RPMI8226 (cell line): ENCODE data around the gene USP17L20.
"Not testable (repeated sequence)": the region's sequence is repeated elsewhere in the genome, so short reads cannot be mapped to it uniquely, and the experiment has no call there.

ENCODE experiments used
- DNase-seq: peaks from one replicate; pipeline ENCODE4 v3.0.0-alpha.2; 2015

The USP17L20 gene

DNA sequence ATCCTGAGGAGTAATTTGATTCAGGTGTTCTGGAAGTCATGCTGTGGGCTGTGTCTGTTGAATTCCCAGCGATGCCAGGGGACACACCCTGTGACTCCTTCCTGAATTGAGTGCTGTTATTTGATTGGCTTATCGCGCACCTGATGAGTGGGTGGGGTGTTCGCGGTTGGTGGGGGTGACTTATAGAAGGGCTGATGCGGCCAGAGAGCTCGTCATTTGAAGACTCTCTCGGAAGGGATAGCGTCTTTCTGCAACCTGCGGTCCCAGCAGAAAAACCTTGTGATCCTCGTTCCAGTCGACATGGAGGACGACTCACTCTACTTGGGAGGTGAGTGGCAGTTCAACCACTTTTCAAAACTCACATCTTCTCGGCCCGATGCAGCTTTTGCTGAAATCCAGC, at the start of gene USP17L20:
USP17L20 (plus strand) TSS at position 301 of the 400 bp plus-strand sequence; CDS start at position 301, 0 bp downstream.
- DNase-seq = not testable (repeated sequence)

- not testable (repeated sequence) for DNase-seq
Observed at GRCh38 chr4:9210357-9210756, 47.6 kb upstream of the USP17L20 start, which contains the start of gene USP17L10. Gene USP17L10, plus strand, starts transcription at chr4:9210657. Its CDS starts 0 bp downstream, at chr4:9210657.

- not testable (repeated sequence) for DNase-seq
Observed at GRCh38 chr4:9214701-9215100, 43.2 kb upstream of the USP17L20 start.

DNA sequence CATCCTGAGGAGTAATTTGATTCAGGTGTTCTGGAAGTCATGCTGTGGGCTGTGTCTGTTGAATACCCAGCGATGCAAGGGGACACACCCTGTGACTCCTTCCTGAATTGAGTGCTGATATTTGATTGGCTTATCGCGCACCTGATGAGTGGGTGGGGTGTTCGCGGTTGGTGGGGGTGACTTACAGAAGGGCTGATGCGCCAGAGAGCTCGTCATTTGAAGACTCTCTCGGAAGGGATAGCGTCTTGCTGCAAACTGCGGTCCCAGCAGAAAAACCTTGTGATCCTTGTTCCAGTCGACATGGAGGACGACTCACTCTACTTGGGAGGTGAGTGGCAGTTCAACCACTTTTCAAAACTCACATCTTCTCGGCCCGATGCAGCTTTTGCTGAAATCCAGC, 42.8 kb upstream of the USP17L20 start, which contains the start of gene USP17L11:
USP17L11 (plus strand) TSS at position 301 of the 400 bp plus-strand sequence; CDS start at position 301, 0 bp downstream.
- not testable (repeated sequence) for DNase-seq

- not testable (repeated sequence) for DNase-seq
Observed at GRCh38 chr4:9219852-9220251, 38.1 kb upstream of the USP17L20 start, which contains the start of gene USP17L12. Gene USP17L12, plus strand, starts transcription at chr4:9220152. Its CDS starts 0 bp downstream, at chr4:9220152.

DNA sequence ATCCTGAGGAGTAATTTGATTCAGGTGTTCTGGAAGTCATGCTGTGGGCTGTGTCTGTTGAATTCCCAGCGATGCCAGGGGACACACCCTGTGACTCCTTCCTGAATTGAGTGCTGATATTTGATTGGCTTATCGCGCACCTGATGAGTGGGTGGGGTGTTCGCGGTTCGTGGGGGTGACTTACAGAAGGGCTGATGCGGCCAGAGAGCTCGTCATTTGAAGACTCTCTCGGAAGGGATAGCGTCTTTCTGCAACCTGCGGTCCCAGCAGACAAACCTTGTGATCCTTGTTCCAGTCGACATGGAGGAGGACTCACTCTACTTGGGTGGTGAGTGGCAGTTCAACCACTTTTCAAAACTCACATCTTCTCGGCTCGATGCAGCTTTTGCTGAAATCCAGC, 33.3 kb upstream of the USP17L20 start, which contains the start of gene USP17L13:
USP17L13 (plus strand) TSS at position 301 of the 400 bp plus-strand sequence; CDS start at position 301, 0 bp downstream.
- DNase-seq = not testable (repeated sequence)

- not testable (repeated sequence) for DNase-seq
Observed at GRCh38 chr4:9230249-9230648, 27.7 kb upstream of the USP17L20 start.

DNA sequence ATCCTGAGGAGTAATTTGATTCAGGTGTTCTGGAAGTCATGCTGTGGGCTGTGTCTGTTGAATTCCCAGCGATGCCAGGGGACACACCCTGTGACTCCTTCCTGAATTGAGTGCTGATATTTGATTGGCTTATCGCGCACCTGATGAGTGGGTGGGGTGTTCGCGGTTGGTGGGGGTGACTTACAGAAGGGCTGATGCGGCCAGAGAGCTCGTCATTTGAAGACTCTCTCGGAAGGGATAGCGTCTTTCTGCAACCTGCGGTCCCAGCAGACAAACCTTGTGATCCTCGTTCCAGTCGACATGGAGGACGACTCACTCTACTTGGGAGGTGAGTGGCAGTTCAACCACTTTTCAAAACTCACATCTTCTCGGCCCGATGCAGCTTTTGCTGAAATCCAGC, 23.8 kb upstream of the USP17L20 start, which contains the start of gene USP17L15:
USP17L15 (plus strand) TSS at position 301 of the 400 bp plus-strand sequence; CDS start at position 301, 0 bp downstream.
- DNase-seq = not testable (repeated sequence)

- DNase-seq = not testable (repeated sequence)
Observed at GRCh38 chr4:9238461-9238860, 19.5 kb upstream of the USP17L20 start.

DNA sequence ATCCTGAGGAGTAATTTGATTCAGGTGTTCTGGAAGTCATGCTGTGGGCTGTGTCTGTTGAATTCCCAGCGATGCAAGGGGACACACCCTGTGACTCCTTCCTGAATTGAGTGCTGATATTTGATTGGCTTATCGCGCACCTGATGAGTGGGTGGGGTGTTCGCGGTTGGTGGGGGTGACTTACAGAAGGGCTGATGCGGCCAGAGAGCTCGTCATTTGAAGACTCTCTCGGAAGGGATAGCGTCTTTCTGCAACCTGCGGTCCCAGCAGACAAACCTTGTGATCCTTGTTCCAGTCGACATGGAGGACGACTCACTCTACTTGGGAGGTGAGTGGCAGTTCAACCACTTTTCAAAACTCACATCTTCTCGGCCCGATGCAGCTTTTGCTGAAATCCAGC, 14.3 kb upstream of the USP17L20 start, which contains the start of gene USP17L17:
USP17L17 (plus strand) TSS at position 301 of the 400 bp plus-strand sequence; CDS start at position 301, 0 bp downstream.
- not testable (repeated sequence) for DNase-seq

GRCh38 chr4:9247953-9248680, 9.8 kb upstream of the USP17L20 start, which contains the start of gene USP17L18:
Gene USP17L18, plus strand, starts transcription at chr4:9248630. Its CDS starts 0 bp downstream, at chr4:9248630.
- DNase-seq = not testable (repeated sequence)

DNA sequence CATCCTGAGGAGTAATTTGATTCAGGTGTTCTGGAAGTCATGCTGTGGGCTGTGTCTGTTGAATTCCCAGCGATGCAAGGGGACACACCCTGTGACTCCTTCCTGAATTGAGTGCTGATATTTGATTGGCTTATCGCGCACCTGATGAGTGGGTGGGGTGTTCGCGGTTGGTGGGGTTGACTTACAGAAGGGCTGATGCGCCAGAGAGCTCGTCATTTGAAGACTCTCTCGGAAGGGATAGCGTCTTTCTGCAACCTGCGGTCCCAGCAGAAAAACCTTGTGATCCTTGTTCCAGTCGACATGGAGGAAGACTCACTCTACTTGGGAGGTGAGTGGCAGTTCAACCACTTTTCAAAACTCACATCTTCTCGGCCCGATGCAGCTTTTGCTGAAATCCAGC, 4.8 kb upstream of the USP17L20 start, which contains the start of gene USP17L19:
USP17L19 (plus strand) TSS at position 301 of the 400 bp plus-strand sequence; CDS start at position 301, 0 bp downstream.
- not testable (repeated sequence) for DNase-seq

DNA sequence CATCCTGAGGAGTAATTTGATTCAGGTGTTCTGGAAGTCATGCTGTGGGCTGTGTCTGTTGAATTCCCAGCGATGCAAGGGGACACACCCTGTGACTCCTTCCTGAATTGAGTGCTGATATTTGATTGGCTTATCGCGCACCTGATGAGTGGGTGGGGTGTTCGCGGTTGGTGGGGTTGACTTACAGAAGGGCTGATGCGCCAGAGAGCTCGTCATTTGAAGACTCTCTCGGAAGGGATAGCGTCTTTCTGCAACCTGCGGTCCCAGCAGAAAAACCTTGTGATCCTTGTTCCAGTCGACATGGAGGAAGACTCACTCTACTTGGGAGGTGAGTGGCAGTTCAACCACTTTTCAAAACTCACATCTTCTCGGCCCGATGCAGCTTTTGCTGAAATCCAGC, 4.6 kb downstream of the USP17L20 start, which contains the start of gene USP17L21:
USP17L21 (plus strand) TSS at position 301 of the 400 bp plus-strand sequence; CDS start at position 301, 0 bp downstream.
- not testable (repeated sequence) for DNase-seq

GRCh38 chr4:9267319-9267718, 9.4 kb downstream of the USP17L20 start, which contains the start of gene USP17L22:
Gene USP17L22, plus strand, starts transcription at chr4:9267619. Its CDS starts 0 bp downstream, at chr4:9267619.
- not testable (repeated sequence) for DNase-seq

GRCh38 chr4:9271719-9272118, 13.8 kb downstream of the USP17L20 start:
- DNase-seq = not testable (repeated sequence)
